Calu3 (cell line): ENCODE data around the gene NCS1. TPM values are rescaled to one million over a fixed set of nuclear protein-coding genes. Genes with fewer than 3 reads are reported as not detected.
A peak's percentile ranks its signal among the peaks of the same experiment; 100 is the strongest.

Experiments used
- BruUV-seq: library from RNA; stranded (reverse); fragments of 400-500 nt; replicated peaks from 2 replicates; lab custom pipeline; 2021; lab: Mats Ljungman, UMichigan
- CTCF ChIA-PET: fragments of 300-600 bp; sonication (Branson Sonifier 250); formaldehyde crosslinking; loops from one replicate; lab custom pipeline; 2022; ENCODE audit warnings: antibody characterized with exemption; lab: Charles Lee
- DNase-seq: peaks from one replicate; pipeline ENCODE4 v3.0.0; 2022
- H3K27ac Mint-ChIP-seq: one replicate; pipeline ENCODE4 v1.8.0; 2022; ENCODE audit warnings: mixed read lengths; ENCODE audit not compliant: unreplicated experiment
- H3K27me3 Mint-ChIP-seq: one replicate; pipeline ENCODE4 v1.8.0; 2022; ENCODE audit warnings: mixed read lengths; ENCODE audit not compliant: unreplicated experiment
- H3K36me3 Mint-ChIP-seq: one replicate; pipeline ENCODE4 v1.8.0; 2022; ENCODE audit warnings: mild to moderate bottlenecking, moderate library complexity, mixed read lengths; ENCODE audit not compliant: insufficient read depth, unreplicated experiment
- H3K4me1 Mint-ChIP-seq: one replicate; pipeline ENCODE4 v1.8.0; 2022; ENCODE audit warnings: mild to moderate bottlenecking, low read depth, mixed read lengths; ENCODE audit not compliant: unreplicated experiment
- H3K4me3 Mint-ChIP-seq: one replicate; pipeline ENCODE4 v1.8.0; 2022; ENCODE audit warnings: mild to moderate bottlenecking, low read depth, moderate library complexity, mixed read lengths; ENCODE audit not compliant: unreplicated experiment
- H3K9me3 Mint-ChIP-seq: one replicate; pipeline ENCODE4 v1.8.0; 2022; ENCODE audit warnings: low read depth, mixed read lengths; ENCODE audit not compliant: unreplicated experiment
- intact Hi-C: fragments of 100-400 bp; cut with micrococcal nuclease; formaldehyde crosslinking; loops from one replicate; pipeline ENCODE4 v1.10.0; 2022; ENCODE audit not compliant: unreplicated experiment
- total RNA-seq: library from RNA; stranded (reverse); gene quantifications from 2 replicates; pipeline ENCODE4 v1.2.3, GENCODE V29; 2022
- TF ChIP-seq, protein P1 (sequence below): fragments of 200-600 bp; IDR thresholded peaks from one replicate; pipeline ENCODE4 v1.8.0; 2022; ENCODE audit warnings: antibody characterized with exemption; ENCODE audit not compliant: unreplicated experiment

Gene NCS1
- total RNA-seq, 1 experiment from 2014 or later, result 16.1 TPM

DNA sequence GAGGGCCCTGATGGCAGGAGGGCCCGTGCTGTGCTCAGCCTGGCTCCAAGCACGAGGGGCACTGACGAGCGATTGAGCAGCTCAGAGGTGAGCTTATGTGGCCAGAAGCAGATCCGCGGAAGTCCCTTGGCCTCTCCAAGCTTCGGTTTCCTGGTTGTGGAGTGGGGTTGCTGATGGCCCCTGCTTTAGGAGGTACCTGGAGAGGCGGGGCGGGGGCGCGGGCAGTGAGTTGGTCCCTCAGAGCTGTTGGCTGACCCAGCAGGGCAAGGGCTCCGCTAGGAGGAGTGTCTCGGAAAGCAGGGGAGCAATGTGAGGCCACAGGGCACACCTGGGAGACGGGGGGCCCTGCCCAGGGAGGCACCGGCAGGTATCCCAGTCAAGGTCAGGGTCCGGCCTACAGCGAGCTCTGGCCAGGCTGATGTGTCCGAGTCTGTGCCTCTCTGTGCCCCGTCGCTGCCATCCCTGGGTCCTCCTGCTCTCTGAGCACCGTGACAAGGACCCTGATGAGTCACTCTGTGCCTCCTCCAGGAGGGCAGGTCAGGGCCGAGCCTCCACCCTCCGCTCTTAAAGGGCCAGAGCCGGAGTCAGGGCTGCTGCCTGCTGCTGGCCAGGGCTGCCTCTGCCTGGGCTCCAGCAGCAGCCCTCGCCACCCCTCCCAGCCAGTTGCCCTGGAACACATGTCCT is 14.8 kb downstream of the NCS1 start:
- intact Hi-C loops, result no loop called here
- BruUV-seq, result no TSS peak
- DNase-seq, result peak; percentile 73
- Mint-ChIP-seq H3K27me3 (no peaks in the 10 kb centered on the region), H3K9me3 (no peaks in the 10 kb centered on the region), H3K36me3 (peaks cover 7% of the 10 kb centered on the region), H3K4me1 (peaks cover 23% of the 10 kb centered on the region), H3K4me3 (peak overlapping the region; percentile 73), H3K27ac (peak overlapping the region; percentile 20)
- TF ChIP-seq, protein P1, sequence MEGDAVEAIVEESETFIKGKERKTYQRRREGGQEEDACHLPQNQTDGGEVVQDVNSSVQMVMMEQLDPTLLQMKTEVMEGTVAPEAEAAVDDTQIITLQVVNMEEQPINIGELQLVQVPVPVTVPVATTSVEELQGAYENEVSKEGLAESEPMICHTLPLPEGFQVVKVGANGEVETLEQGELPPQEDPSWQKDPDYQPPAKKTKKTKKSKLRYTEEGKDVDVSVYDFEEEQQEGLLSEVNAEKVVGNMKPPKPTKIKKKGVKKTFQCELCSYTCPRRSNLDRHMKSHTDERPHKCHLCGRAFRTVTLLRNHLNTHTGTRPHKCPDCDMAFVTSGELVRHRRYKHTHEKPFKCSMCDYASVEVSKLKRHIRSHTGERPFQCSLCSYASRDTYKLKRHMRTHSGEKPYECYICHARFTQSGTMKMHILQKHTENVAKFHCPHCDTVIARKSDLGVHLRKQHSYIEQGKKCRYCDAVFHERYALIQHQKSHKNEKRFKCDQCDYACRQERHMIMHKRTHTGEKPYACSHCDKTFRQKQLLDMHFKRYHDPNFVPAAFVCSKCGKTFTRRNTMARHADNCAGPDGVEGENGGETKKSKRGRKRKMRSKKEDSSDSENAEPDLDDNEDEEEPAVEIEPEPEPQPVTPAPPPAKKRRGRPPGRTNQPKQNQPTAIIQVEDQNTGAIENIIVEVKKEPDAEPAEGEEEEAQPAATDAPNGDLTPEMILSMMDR, result no peak
- CTCF ChIA-PET, result interaction anchor here (0.6 to 1.1 kb wide), 3 partner anchors 17 to 282 kb away, joined by 3 read pairs; no protein-coding TSS in a partner anchor

DNA sequence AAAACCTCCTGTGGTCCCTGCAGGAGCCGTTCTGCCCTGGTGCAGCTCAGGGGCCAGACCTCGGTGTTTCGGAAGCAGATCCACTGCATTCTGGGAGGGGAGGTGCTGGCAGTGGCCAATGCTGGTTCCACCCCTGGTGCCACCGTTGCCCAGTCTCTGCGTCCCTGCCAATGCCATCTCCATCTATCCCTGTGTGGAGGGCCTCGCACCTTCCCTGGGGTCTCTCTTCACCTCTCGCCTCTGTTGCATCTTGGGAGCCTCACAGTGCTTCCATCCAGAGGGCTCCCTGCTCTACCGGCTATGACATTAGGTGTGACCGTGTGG is 15.3 kb downstream of the NCS1 start:
- peaks cover 23% of the 10 kb centered on the region for H3K4me1 Mint-ChIP-seq
- intact Hi-C loops, result no loop called here
- H3K27me3 Mint-ChIP-seq, result no peaks in the 10 kb centered on the region
- no TSS peak for BruUV-seq
- H3K36me3 Mint-ChIP-seq, result peaks cover 7% of the 10 kb centered on the region
- TF ChIP-seq, protein P1, result no peak
- DNase-seq, result no peak
- H3K9me3 Mint-ChIP-seq, result no peaks in the 10 kb centered on the region
- H3K4me3 Mint-ChIP-seq, result peak overlapping the region; percentile 73
- no peak overlapping the region for H3K27ac Mint-ChIP-seq
- CTCF ChIA-PET, result interaction anchor here (0.6 to 1.1 kb wide), 3 partner anchors 17 to 468 kb away, joined by 3 read pairs; no protein-coding TSS in a partner anchor

DNA sequence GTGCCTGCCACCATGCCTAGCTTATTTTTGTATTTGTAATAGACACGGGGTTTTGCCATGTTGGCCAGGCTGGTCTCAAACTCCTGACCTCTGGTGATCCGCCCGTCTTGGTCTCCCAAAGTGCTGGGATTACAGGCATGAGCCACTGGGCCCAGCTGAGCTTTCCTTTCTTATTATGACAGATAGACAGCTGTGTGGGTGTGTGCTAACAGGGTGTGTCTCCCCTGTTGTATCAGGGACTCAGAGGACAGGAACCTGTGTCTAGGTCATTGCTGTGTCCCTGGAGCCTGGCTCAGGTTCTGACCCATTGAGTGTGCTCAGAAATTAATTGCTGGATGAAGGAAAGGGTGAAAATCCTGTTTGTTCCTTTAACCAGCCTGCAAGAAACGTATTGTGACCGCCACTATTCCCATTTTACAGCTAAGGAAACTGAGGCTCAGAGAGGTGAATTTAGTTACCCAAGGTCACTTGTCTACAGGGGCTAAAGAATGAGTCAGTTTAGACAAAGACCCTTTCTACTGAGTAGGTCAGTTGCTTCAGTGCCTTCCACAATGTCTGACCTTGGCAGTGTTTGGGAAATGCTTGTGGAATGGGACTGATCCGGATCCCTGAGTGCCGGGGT is 16.8 kb downstream of the NCS1 start:
- Mint-ChIP-seq H3K27ac (no peak overlapping the region), H3K36me3 (peaks cover 7% of the 10 kb centered on the region), H3K9me3 (no peaks in the 10 kb centered on the region), H3K4me3 (no peak overlapping the region), H3K27me3 (no peaks in the 10 kb centered on the region), H3K4me1 (peaks cover 14% of the 10 kb centered on the region)
- DNase-seq, result no peak
- CTCF ChIA-PET, result no interaction called here
- intact Hi-C loops, result no loop called here
- TF ChIP-seq, protein P1, result no peak
- BruUV-seq, result no TSS peak

DNA sequence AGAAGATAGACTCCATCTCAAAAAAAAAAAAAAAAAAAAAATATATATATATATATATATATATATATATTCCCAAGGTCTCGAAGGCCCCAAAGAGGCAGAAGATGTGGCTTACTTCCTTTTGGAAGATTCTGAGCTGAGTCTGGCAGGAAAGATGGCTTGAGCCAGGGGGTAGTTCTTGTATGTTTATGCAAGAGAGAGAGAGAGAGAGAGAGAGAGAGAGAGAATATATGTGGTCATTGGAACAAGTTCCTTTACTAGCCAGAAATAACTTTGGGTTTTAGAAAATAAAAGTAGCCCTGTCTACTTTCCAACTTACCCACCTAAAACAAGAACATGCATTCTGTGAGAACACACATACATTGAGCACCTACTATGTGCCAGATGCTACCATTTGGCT is 17.6 kb downstream of the NCS1 start:
- intact Hi-C loops, result no loop called here
- Mint-ChIP-seq H3K27ac (no peak overlapping the region), H3K36me3 (peaks cover 7% of the 10 kb centered on the region), H3K4me1 (peaks cover 13% of the 10 kb centered on the region), H3K9me3 (no peaks in the 10 kb centered on the region), H3K4me3 (no peak overlapping the region), H3K27me3 (no peaks in the 10 kb centered on the region)
- no TSS peak for BruUV-seq
- DNase-seq, result no peak
- CTCF ChIA-PET, result no interaction called here
- TF ChIP-seq, protein P1, result no peak
